ENCODE data around the gene PLA2G4D.
"Not testable (repeated sequence)": the region's sequence is repeated elsewhere in the genome, so short reads cannot be mapped to it uniquely, and the experiment has no call there.

PLA2G4D gene

GRCh38 chr15:42121682-42122081, 27.3 kb upstream of the PLA2G4D start:
- no peak for DNase-seq

DNA sequence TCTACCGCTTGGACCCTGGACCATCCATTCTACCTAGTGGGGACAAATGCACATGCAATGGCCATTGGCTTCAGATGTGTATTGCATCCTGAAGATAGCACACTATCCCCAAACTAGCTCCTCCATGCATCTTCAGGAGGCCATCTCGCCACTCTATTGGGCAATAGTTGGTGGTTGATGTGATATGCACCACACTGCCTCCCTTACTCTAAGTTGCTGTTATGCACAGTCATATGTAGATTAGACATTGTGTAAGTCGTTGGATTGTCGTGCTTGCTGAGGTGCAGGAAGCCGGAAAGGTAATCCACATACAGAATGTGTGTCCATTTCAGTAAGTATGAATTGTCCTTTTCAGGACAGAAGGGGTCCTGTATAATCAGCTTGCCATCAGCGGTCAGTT, 26.7 kb upstream of the PLA2G4D start:
- no peak for DNase-seq

- no peak for DNase-seq
Measured at GRCh38 chr15:42120285-42120684, 25.9 kb upstream of the PLA2G4D start.

- DNase-seq, result no peak
Measured at GRCh38 chr15:42119446-42119760, 25.0 kb upstream of the PLA2G4D start.

- peak; percentile 35 for DNase-seq
Measured at GRCh38 chr15:42118650-42119445, 24.5 kb upstream of the PLA2G4D start.

GRCh38 chr15:42111924-42112323, 17.6 kb upstream of the PLA2G4D start:
- no peak for DNase-seq

DNA sequence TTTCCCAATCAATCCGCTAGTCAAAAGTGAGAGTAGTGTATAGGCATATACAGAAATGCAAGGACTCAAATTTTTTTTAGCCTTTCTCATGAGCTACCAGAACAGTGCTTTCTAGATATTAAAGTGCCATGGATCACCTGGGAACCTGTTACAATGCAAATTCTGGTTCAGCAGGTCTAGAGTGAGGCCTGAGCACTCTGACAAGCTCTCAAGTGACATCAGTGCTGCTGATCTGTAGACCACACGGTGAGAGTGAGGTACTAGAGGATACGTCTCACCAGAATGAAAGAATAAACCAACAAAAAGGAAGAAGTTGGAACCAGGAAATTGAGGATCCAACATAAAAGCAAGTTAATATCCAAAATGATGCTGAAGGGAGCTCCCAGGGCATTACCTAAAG, 16.0 kb upstream of the PLA2G4D start:
- DNase-seq, result no peak

DNA sequence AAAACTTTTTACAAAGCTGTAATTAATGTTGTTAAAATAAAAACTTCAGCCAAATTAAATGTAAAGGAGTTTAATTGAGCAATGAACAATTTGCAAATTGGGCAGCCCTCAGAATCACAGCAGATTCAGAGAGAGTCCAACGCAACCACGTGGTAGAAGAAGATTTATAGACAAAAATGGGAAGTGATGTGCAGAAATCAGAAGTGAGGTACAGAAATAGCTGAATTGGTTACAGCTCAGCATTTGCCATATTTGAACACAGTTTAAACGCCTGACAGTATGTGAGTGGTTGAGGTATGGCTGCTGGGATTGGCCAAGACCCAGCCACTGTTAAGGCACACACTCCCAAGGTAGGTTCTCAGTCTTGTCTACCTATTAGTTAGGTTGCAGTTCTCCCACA, 14.4 kb upstream of the PLA2G4D start:
- DNase-seq, result no peak

- DNase-seq, result no peak
Measured at GRCh38 chr15:42108189-42108588, 13.8 kb upstream of the PLA2G4D start.

- peak; percentile 86 to 95 for DNase-seq
Measured at GRCh38 chr15:42107473-42107872, 13.1 kb upstream of the PLA2G4D start.

DNA sequence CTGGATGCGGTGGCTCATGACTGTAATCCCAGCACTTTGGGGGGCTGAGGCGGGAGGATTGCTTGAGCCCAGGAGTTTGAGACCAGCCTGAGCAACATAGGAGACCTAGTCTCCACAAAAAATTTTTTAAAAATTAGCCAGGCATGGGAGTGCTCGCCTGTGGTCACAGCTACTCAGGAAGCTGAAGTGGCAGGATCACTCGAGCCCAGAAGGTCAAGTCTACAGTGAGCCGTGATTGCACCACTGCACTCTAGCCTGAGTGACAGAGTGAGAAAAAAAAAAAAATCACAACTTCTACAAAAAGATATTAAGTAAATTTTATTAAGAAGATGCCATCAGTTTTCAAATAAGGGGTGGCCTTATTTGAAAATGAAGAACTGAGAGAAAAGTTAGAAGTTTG, 11.9 kb upstream of the PLA2G4D start:
- DNase-seq, result no peak

DNA sequence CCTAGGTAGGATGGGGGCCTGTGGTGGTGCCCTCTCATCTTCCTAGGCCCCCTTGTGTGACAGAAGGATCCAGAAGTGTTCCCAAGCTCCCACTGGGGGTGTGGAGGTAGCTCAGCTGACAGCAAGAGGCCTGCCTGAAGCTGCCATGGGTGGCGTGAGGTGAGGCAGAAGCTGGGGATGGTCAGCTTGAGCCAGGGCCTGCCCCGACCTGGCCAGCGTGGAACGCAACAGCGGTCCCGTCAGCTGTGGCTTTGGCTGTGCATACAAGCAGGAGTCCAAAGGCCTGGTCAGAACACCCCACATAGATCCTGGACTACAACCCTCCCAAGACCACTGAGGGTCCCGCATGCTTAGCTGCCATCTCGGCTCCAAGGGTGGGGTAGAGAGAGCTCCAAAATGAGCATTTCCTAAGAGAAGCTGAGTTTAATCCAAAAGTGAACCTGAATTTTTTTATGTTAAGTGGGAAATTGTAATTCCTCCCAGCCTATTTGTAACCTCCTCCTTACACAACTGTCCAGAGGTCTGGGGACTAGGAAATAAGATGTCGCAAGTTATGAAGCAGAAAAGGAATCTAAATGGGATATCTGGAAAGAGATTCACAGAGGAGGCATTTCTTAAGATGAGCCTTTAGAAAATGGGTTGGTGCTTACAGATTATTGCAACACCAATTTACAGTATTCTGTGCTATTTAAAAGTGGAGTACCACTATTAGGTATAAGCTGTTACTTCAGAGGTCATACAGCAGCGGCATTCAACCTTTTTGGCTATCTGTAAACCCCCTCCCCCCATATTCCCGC, 9.9 kb upstream of the PLA2G4D start:
- no peak for DNase-seq

DNA sequence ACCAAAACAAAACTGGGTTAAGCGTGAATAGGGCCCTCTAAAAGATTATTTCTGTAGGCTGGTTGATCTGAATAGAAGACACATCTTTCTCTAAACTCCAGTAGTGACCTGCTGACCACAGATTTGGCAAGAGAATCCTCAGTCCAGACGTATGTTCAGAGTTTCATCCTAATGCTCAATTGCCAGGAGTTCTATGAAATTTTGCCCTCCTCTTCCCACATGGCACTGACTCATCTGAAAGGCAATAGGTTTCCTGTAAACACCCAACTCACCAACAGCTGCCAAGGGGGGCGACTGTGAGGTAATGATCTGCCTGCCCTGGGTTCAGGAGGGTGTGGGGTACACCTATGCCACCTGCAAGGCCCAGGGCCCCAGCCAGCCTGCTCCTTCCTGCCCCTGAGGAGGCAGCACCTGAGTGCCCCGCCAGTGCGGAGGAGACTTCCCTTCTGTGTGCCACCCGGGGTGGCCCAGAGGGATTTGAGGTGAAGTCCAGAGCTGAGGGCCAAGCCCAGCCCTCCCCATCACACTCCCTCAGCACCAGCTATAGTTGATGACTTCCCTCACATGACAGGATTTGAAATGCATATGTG, 8.4 kb upstream of the PLA2G4D start:
- DNase-seq, result no peak

GRCh38 chr15:42101861-42102260, 7.5 kb upstream of the PLA2G4D start:
- DNase-seq, result no peak

DNA sequence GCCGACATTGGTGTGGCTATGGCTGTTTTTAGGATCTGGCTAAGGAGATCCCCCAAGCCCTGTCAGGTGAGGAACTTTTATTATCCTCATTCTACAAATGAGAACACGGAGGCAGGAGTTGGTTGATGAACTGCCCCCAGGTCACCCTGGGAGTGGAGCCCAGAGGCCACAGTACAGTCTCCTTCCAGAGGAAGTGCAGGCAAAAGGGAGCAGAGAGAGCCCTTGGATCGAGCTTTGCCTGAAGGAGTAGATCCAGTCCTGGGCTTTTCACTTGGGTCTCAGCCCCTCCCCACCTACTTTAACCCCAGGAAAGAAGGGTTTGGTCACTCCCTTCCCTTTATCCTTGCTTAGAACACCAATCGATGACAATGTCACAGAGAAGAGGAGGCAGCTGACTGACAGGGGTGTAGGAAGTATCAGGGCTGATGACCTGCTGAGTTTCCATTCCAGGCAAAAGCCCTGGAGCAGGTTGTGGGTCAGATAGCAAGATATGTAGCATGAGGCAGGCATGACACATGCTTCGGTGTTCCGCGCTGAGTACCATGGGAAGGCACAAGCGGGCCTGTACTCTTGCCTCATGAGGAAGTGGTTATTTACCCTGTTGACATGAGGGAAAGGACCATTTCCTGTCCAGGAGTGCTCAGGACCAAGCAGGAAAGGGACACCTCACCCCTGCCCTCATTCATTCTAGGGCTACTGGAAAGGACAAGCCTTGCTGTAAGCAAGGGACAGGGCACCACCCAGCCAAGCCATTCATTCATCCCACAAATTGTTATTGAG, 5.8 kb upstream of the PLA2G4D start:
- DNase-seq, result no peak

GRCh38 chr15:42097018-42097417, 2.7 kb upstream of the PLA2G4D start:
- DNase-seq, result no peak

DNA sequence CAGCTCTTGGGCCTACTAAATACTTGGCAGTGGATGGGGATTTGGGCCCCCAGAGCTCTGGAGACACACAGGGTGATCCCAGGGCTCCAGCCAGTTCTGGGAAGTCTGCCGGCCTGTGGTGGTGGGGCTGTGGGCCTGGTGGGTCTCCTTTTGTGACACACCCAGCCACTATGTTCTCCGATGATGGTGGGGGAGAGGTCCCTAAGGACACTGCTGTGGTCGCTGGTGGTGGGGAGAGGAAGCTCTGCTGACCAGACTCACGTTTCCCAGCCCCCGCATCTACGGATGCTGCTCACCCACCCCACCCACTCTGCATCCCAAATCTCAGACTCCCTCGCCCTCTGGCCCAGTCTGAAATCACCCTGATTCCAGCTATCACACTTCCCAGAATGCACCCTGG, 396 bp downstream of the PLA2G4D start:
- DNase-seq, result no peak

DNA sequence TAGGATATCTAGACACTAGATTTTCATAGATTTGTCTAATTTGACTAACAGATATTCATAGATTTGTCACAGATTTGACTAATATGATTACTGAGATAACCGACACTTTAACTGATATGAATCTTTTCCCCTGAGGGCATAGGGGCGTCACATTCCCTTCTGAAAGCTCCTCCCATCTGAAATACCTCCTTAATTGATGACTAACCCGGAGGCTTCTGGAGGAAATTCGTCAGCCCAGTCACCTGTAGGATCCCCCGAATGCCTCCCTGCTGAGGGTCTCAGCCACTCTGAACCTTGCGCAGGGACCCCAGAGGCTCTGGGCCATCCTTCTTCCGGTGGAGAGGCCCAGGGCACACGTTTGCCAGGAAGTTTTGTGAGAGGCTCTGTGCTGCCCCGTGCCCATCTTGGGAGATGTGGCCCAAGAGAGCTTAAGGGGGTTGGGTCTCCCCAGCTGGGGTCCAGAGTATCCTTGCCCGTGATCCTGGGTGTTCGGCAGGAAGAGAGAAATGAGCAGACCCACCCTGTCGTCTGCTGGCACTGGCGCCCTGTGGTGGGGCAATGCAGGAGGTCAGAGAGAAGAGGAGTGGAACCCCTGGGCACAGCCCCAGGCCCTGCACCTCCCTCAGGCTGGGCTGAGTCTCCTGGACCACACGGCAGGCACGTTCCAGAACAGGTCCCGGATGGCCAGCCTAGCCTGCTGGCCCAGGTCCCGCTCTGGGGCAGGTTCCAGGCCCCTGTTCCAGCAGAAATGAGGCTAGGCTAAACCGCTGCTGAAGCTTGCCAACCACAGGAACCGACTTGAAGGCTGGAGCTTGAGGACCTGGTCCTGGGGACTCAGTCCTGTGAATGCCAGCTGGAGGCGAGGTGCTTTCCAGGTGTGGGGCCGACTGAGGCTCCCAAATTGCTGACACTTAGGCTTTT, 1.7 kb downstream of the PLA2G4D start:
- DNase-seq, result no peak

- not testable (repeated sequence) for DNase-seq
Measured at GRCh38 chr15:42091753-42092397, 2.5 kb downstream of the PLA2G4D start.

DNA sequence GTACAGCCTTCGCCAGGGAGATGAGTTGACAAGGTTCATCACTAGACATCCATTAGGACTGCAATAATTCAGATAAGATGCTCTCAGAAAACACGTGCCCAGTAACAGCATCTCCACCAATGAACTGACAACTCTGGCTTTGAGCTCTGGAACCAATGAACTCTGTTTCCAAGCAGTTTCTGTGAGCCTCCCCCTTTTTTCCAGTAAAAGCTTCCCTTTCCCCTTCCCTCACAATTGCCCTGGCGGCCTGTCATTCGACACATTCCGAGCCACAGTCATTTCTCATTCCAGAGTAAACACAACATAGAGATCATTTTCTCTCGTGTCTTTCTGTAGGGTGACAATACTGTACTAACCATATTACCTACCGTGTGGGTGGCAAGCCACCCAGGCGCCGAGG, 3.6 kb downstream of the PLA2G4D start:
- DNase-seq, result no peak

- no peak for DNase-seq
Measured at GRCh38 chr15:42090370-42090769, 4.0 kb downstream of the PLA2G4D start.

DNA sequence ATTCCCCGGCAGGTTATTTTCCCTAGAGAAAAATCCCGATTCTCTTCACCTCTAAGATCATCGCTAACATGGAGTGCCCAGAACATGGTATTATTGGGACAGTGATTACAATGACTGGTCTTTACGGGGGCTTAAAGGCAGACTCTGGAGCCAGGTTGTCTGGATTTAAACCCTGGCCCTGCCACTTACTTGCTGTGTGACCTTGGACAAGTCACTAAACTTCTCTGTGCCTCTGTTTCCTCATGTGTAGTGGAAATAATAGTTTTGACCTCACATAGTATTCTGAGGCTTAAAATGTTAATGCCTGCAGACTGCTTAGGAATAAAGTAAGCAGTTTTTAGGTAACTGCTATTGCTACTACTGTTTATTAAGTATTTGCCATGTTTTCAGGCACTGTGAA, 4.4 kb downstream of the PLA2G4D start:
- DNase-seq, result no peak

Data from NCI-H2081 (cell line).